ENCODE results near the gene TM9SF2.
A peak's percentile ranks its signal among the peaks of the same experiment; 100 is the strongest.

Gene TM9SF2

GRCh38 chr13:99582511-99582910 lies 81.2 kb downstream of the TM9SF2 start:
- no peak for DNase-seq

- DNase-seq, result no peak
Measured at GRCh38 chr13:99585609-99586008, 84.3 kb downstream of the TM9SF2 start.

- DNase-seq, result no peak
Measured at GRCh38 chr13:99587021-99587420, 85.7 kb downstream of the TM9SF2 start.

GRCh38 chr13:99587893-99588606 lies 86.8 kb downstream of the TM9SF2 start:
- no peak for DNase-seq

GRCh38 chr13:99589575-99589974 lies 88.3 kb downstream of the TM9SF2 start:
- DNase-seq, result no peak

- DNase-seq, result peak in 1 of 6 experiments; percentile 6
Measured at GRCh38 chr13:99590519-99591011, 89.3 kb downstream of the TM9SF2 start.

GRCh38 chr13:99596180-99596579 lies 94.9 kb downstream of the TM9SF2 start:
- DNase-seq, result no peak

- DNase-seq, result no peak
Measured at GRCh38 chr13:99600318-99600717, 99.0 kb downstream of the TM9SF2 start.

- peak in 3 of 6 experiments; percentile 9 to 39 (median 21) for DNase-seq
Measured at GRCh38 chr13:99601535-99601934, 100.3 kb downstream of the TM9SF2 start.

GRCh38 chr13:99604636-99605035 lies 103.4 kb downstream of the TM9SF2 start:
- DNase-seq, result no peak

GRCh38 chr13:99605420-99606323 lies 104.4 kb downstream of the TM9SF2 start:
- DNase-seq, result peak in 4 of 6 experiments; percentile 27 to 72 (median 46)

GRCh38 chr13:99606324-99607066 lies 105.2 kb downstream of the TM9SF2 start, which contains the start of gene CLYBL:
CLYBL (plus strand) TSS chr13:99606690.
- DNase-seq, result peak; percentile 78 to 96 (median 90)

GRCh38 chr13:99608345-99608744 lies 107.1 kb downstream of the TM9SF2 start:
- DNase-seq, result no peak

GRCh38 chr13:99610702-99611289 lies 109.5 kb downstream of the TM9SF2 start:
- DNase-seq, result no peak
